ENCODE results near the gene EZH1. TPM values are rescaled to one million over a fixed set of nuclear protein-coding genes. Genes with fewer than 3 reads are reported as not detected.

Gene EZH1
- total and polyA plus RNA-seq, 2 experiments from 2014 or later: 22.7 to 33.8 TPM

- Histone ChIP-seq H3K4me3 (peak overlapping the region; percentile 70), H3K27me3 (no peaks in the 10 kb centered on the region), H3K9me3 (ENCODE audit: low read depth) (no peaks in the 10 kb centered on the region), H3K36me3 (no peaks in the 10 kb centered on the region), H3K27ac (peak overlapping the region; percentile 96), H3K4me1 (ENCODE audit: low read depth) (peaks cover 34% of the 10 kb centered on the region)
- DNase-seq (ENCODE audit: low read depth in 1 of 2, low spot score in 1 of 2): peak; percentile 62 to 78
- TF ChIP-seq CTCF (IDR thresholded peaks at IDR 0.05; ENCODE audit: low read depth, low read length): no peak
Observed at GRCh38 chr17:42678951-42679491, 65.8 kb downstream of the EZH1 start.

- Histone ChIP-seq H3K4me1 (ENCODE audit: low read depth) (peaks cover 36% of the 10 kb centered on the region), H3K27me3 (no peaks in the 10 kb centered on the region), H3K9me3 (ENCODE audit: low read depth) (no peaks in the 10 kb centered on the region), H3K36me3 (no peaks in the 10 kb centered on the region), H3K27ac (peak overlapping the region; percentile 96), H3K4me3 (peak overlapping the region; percentile 70)
- peak; percentile 89 to 96 for DNase-seq (ENCODE audit: low read depth in 1 of 2, low spot score in 1 of 2)
- no peak for TF ChIP-seq CTCF (IDR thresholded peaks at IDR 0.05; ENCODE audit: low read depth, low read length)
Observed at GRCh38 chr17:42677921-42678781, 66.7 kb downstream of the EZH1 start.

DNA sequence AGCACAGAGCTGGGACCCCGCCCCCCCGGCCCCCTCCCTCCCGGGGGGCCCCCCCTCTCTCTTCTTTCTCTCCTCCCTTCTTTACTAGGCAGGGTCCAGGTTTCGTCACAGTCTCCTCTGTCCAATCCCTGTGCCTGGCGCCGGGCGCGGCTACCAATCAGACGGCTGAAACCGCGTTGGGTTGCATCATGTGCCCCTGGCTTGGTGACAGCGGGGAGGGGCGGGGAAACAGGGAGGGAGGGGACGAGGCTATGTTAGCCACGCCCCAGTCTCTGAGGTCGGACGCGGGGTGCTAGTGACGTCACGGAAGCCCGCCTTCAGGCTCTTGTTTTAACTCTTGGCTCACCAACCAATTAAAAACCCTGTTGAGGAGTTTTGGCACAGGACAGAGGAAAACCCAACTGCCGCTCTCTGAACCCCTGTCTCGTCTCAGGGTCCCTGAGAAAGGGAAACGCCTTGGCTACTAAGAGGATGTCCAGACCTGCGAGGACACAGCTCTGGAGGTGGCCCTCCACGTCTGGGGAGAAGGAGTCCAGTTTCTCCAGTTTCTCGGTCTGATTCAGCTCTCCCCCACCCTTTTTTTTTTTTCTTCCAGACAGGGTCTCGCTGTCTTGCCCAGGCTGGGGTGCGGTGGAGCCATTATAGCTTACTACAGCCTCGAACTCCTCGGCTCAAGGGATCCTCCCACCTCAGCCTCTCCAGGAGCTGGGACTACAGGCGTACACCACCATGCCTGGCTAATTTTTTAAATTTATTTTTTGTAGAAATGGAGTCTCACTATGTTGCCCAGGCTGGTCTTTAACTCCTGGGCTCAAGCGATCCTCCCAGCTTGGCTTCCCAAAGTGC lies 67.6 kb downstream of the EZH1 start:
- TF ChIP-seq CTCF (IDR thresholded peaks at IDR 0.05; ENCODE audit: low read depth, low read length): no peak
- peak overlapping the region; percentile 70 for H3K4me3 ChIP-seq
- peaks cover 36% of the 10 kb centered on the region for H3K4me1 ChIP-seq (ENCODE audit: low read depth)
- H3K27ac ChIP-seq: peak overlapping the region; percentile 96
- DNase-seq (ENCODE audit: low read depth in 1 of 2, low spot score in 1 of 2): peak; percentile 100
- H3K9me3 ChIP-seq (ENCODE audit: low read depth): no peaks in the 10 kb centered on the region
- H3K36me3 ChIP-seq: peaks cover 7% of the 10 kb centered on the region
- no peaks in the 10 kb centered on the region for H3K27me3 ChIP-seq

DNA sequence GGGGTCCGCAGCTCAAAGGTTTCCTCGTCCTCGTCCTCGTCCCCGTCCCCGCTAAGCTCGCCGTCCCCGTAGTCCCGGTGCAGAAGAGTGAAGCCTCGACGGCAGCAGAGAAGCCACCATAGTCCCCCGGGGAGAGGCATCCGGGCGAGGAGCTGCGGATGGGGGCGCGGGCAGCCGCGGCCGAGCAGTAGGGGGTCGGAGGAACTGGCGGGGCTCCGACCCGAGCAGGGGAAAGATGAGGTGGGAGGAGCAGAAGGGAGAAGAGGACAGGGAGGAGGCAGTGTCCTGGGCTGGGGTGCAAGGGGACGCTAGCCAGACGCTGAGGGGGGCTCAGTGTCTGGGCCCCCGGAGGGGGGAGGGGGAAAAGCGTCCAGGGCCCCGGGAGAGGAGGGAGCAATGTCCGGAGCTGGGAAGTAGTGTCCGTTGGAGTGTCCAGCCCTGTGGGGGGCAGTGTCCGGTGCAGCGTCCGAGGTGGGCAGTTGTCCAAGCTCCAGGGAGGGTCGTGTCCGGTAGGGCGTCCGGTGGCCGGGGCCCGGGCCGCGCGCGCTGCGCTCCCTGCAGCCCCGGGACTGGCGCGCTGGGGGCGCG lies 68.3 kb downstream of the EZH1 start, which contains the start of gene PLEKHH3:
TSS of gene PLEKHH3 (minus strand) at position 571 of the 588 bp plus-strand sequence. CDS start at position 140, 431 bp downstream.
- peak; percentile 20 for TF ChIP-seq CTCF (IDR thresholded peaks at IDR 0.05; ENCODE audit: low read depth, low read length)

GRCh38 chr17:42675965-42676423 lies 68.8 kb downstream of the EZH1 start:
- TF ChIP-seq CTCF (IDR thresholded peaks at IDR 0.05; ENCODE audit: low read depth, low read length): no peak
- Histone ChIP-seq H3K27ac (peak overlapping the region; percentile 61), H3K4me3 (peak overlapping the region; percentile 43), H3K9me3 (ENCODE audit: low read depth) (no peaks in the 10 kb centered on the region), H3K4me1 (ENCODE audit: low read depth) (peaks cover 36% of the 10 kb centered on the region), H3K27me3 (no peaks in the 10 kb centered on the region), H3K36me3 (peaks cover 12% of the 10 kb centered on the region)
- peak; percentile 60 to 67 for DNase-seq (ENCODE audit: low read depth in 1 of 2, low spot score in 1 of 2)

More for the DNA sequence above, 68.3 kb downstream of the EZH1 start, which contains the start of gene PLEKHH3:
- Histone ChIP-seq H3K27ac (peak within 1 kb of the TSS; percentile 96), H3K4me1 (ENCODE audit: low read depth) (peaks cover 36% of the 10 kb centered on the region), H3K4me3 (peak within 1 kb of the TSS; percentile 70), H3K9me3 (ENCODE audit: low read depth) (no peaks in the 10 kb centered on the region), H3K27me3 (no peaks in the 10 kb centered on the region), H3K36me3 (peaks cover 11% of the 10 kb centered on the region)
- no peak for DNase-seq (ENCODE audit: low read depth in 1 of 2, low spot score in 1 of 2)
